Measurements from ENCODE around the gene ATG7. TPM values are rescaled to one million over a fixed set of nuclear protein-coding genes. Genes with fewer than 3 reads are reported as not detected.

ATG7 gene
- total RNA-seq, 1 experiment from 2014 or later = 56.1 TPM

- no TSS peak for BruUV-seq (replicated peaks)
- Histone ChIP-seq H3K27me3 (ENCODE audit: insufficient read depth, low read depth) (no peaks in the 10 kb centered on the region), H3K4me2 (no peak overlapping the region), H3K4me3 (no peak overlapping the region), H3K9me3 (ENCODE audit: insufficient read depth, low read depth) (no peaks in the 10 kb centered on the region), H3K27ac (no peak overlapping the region), H3F3A (ENCODE audit: insufficient read depth, low read depth) (no peaks in the 10 kb centered on the region), H3K79me2 (ENCODE audit: low read depth) (no peaks in the 10 kb centered on the region), H3K36me3 (ENCODE audit: low read depth) (peaks cover 10% of the 10 kb centered on the region; the same call in 1 of the 2 replicates), H3K9me2 (ENCODE audit: insufficient read depth) (no peaks in the 10 kb centered on the region), H3K4me1 (replicated peaks; ENCODE audit: insufficient read depth) (no peaks in the 10 kb centered on the region), H2AFZ (no peak overlapping the region), H4K20me1 (ENCODE audit: insufficient read depth) (no peaks in the 10 kb centered on the region)
- POLR2A ChIA-PET (ENCODE audit: unreplicated experiment) = no interaction called here
- no peak for DNase-seq
- intact Hi-C loops (cut with micrococcal nuclease; ENCODE audit: unreplicated experiment) = loop anchor here (10.0 kb wide), 1 partner anchor 1509 kb away; no protein-coding TSS in a partner anchor
- no peak for TF ChIP-seq EZH2 (IDR thresholded peaks at IDR 0.05; ENCODE audit: low read depth)
- no peak for TF ChIP-seq CTCF (conservative IDR thresholded peaks at IDR 0.05)
- CTCF ChIA-PET = no interaction called here
Measured at GRCh38 chr3:11385326-11385725, 113.1 kb downstream of the ATG7 start.

DNA sequence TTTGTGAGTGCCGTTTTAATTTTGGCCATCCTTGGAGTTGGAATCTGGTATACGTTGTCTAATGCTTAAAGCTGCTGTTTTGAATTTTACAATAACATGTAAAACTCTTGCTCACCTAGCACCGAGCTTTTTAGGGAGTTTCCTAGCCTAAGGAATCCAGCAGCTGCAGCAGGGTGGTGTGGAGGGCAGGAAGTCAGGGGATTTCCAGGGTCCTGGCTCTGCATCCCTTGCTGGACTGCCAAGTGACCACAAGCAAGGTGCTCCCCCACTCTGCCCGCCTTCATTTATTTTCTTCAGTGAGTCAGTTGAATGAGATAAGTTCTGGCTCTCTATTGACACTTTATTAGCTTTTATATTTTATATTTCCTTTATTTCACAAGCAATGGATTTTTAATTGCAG, 113.7 kb downstream of the ATG7 start:
- Histone ChIP-seq H3K4me1 (replicated peaks; ENCODE audit: insufficient read depth) (no peaks in the 10 kb centered on the region), H3K9me2 (ENCODE audit: insufficient read depth) (no peaks in the 10 kb centered on the region), H4K20me1 (ENCODE audit: insufficient read depth) (no peaks in the 10 kb centered on the region), H3K4me2 (no peak overlapping the region), H3K27me3 (ENCODE audit: insufficient read depth, low read depth) (no peaks in the 10 kb centered on the region), H3K79me2 (ENCODE audit: low read depth) (no peaks in the 10 kb centered on the region), H3K9me3 (ENCODE audit: insufficient read depth, low read depth) (no peaks in the 10 kb centered on the region), H3K27ac (no peak overlapping the region), H3K36me3 (ENCODE audit: low read depth) (peaks cover 10% of the 10 kb centered on the region; the same call in 1 of the 2 replicates), H2AFZ (no peak overlapping the region), H3K4me3 (no peak overlapping the region), H3F3A (ENCODE audit: insufficient read depth, low read depth) (no peaks in the 10 kb centered on the region)
- no peak for DNase-seq
- BruUV-seq (replicated peaks) = no TSS peak
- TF ChIP-seq CTCF (conservative IDR thresholded peaks at IDR 0.05) = no peak
- TF ChIP-seq EZH2 (IDR thresholded peaks at IDR 0.05; ENCODE audit: low read depth) = no peak
- CTCF ChIA-PET = no interaction called here
- intact Hi-C loops (cut with micrococcal nuclease; ENCODE audit: unreplicated experiment) = loop anchor here (10.0 kb wide), 1 partner anchor 1509 kb away; no protein-coding TSS in a partner anchor
- POLR2A ChIA-PET (ENCODE audit: unreplicated experiment) = no interaction called here

DNA sequence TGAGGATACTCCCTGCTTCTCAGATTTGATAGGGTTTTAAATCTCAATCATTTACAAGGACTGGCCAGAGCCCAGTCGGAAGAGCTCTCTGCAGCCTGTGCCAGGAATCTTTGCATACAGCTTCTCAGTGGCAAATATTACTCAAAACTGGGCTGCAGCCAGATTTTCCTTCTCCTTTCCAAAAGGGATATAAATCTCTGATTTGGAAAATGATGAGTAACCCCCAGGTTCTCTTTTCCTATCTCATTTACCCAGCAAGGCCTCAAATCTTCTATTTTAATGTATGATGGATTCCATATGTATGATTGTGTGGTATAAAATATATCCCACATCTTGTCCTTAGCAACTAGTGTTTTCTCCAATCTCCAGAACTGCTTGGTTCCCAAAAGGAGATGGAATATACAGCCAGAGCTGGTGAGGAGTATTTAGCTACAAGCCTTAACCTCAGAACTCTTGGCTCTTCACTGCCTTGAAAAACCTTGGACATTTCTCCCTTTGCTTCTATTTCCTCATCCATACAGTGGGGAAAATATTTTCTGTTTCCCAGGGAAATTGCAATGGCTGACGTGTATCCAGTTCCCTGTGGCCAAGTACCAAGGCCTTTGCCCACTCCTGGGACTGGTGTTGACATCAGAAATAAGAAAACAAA, 114.4 kb downstream of the ATG7 start:
- H3K79me2 ChIP-seq (ENCODE audit: low read depth) = no peaks in the 10 kb centered on the region
- no peak overlapping the region for H3K27ac ChIP-seq
- no peaks in the 10 kb centered on the region for H3K9me2 ChIP-seq (ENCODE audit: insufficient read depth)
- H3K4me2 ChIP-seq = no peak overlapping the region
- TF ChIP-seq EZH2 (IDR thresholded peaks at IDR 0.05; ENCODE audit: low read depth) (no peak), CTCF (conservative IDR thresholded peaks at IDR 0.05) (no peak)
- POLR2A ChIA-PET (ENCODE audit: unreplicated experiment) = no interaction called here
- no peak overlapping the region for H3K4me3 ChIP-seq
- CTCF ChIA-PET = no interaction called here
- H3F3A ChIP-seq (ENCODE audit: insufficient read depth, low read depth) = no peaks in the 10 kb centered on the region
- H2AFZ ChIP-seq = no peak overlapping the region
- no TSS peak for BruUV-seq (replicated peaks)
- H3K27me3 ChIP-seq (ENCODE audit: insufficient read depth, low read depth) = no peaks in the 10 kb centered on the region
- H3K9me3 ChIP-seq (ENCODE audit: insufficient read depth, low read depth) = no peaks in the 10 kb centered on the region
- DNase-seq = no peak
- peaks cover 10% of the 10 kb centered on the region; the same call in 1 of the 2 replicates for H3K36me3 ChIP-seq (ENCODE audit: low read depth)
- H4K20me1 ChIP-seq (ENCODE audit: insufficient read depth) = no peaks in the 10 kb centered on the region
- intact Hi-C loops (cut with micrococcal nuclease; ENCODE audit: unreplicated experiment) = loop anchor here (10.0 kb wide), 1 partner anchor 1508 kb away; no protein-coding TSS in a partner anchor
- H3K4me1 ChIP-seq (replicated peaks; ENCODE audit: insufficient read depth) = no peaks in the 10 kb centered on the region

Data from PC-9 (cell line).